HFF-Myc (cell line): ENCODE data around the gene SLC25A1.

ENCODE experiments used
- DNase-seq: peaks from one replicate; pipeline ENCODE4 v3.0.0-alpha.2; 2011; ENCODE audit warnings: low read depth; ENCODE audit errors: extremely low read depth
- H3K4me3 ChIP-seq: replicated peaks from 2 replicates; pipeline ENCODE4 v1.5.1; 2011; ENCODE audit warnings: low read depth, mild to moderate bottlenecking, control low read depth, low read length
- TF ChIP-seq, protein P1 (sequence below): IDR thresholded peaks from 2 replicates; pipeline ENCODE4 v1.5.1; 2012; ENCODE audit warnings: mild to moderate bottlenecking, low read depth, low read length, control low read depth; ENCODE audit errors: missing control alignments

SLC25A1 gene

DNA sequence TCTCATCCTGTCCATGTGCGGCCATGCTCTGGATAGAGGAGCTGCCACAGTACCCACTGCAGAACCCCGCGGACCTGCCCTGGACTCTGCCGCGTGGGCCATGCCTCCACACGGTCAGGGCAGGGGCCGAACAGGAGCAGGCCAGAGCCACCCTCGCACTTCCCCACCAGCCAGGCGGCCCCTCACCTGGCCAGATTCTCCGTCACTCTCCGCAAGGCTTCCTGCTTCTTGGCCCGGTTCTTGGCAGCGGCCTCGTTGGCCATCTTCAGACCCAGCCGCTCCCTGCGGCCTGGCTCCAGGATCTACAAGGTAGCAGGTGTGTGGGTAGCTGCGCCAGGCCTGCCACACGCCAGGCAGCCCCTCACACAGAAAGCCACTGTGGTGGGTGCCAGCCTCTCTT lies 43.7 kb downstream of the SLC25A1 start:
- no peak for DNase-seq

DNA sequence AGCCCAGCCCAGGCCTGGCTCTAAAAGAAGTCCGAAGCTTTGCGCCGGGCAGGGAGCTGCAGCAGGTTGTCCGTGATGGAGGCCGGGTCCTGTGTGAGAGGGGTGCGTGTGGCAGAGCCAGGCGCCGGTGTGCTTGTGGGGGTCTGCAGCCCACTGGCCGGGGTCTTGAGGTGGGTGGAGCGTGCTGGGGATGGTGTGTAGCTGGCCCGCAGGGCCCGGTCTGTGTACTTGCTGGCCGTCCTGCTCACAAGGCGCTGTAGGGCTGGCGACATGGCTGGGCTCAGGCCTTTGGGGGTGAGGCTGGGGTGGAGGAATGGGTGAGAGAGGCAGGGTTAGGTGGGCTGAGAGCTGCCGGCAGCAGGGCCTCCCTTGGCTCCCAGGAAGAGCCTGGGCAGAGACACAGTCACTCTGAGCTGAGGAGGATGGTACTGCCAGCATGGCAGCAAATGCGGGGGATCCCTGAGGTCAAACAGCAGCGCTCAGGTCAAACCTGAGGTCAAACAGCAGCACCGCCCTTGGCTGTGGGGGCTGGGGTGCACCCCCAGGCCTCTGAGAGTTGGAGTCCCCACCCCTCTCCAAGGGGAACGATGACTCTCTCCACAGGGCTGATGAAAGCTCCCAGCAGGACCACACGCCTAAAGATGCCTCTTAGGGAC lies 44.2 kb downstream of the SLC25A1 start:
- H3K4me3 ChIP-seq: no peak overlapping the region
- TF ChIP-seq, protein P1, sequence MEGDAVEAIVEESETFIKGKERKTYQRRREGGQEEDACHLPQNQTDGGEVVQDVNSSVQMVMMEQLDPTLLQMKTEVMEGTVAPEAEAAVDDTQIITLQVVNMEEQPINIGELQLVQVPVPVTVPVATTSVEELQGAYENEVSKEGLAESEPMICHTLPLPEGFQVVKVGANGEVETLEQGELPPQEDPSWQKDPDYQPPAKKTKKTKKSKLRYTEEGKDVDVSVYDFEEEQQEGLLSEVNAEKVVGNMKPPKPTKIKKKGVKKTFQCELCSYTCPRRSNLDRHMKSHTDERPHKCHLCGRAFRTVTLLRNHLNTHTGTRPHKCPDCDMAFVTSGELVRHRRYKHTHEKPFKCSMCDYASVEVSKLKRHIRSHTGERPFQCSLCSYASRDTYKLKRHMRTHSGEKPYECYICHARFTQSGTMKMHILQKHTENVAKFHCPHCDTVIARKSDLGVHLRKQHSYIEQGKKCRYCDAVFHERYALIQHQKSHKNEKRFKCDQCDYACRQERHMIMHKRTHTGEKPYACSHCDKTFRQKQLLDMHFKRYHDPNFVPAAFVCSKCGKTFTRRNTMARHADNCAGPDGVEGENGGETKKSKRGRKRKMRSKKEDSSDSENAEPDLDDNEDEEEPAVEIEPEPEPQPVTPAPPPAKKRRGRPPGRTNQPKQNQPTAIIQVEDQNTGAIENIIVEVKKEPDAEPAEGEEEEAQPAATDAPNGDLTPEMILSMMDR: no peak
- DNase-seq: no peak

More for the DNA sequence above, 43.7 kb downstream of the SLC25A1 start:
- H3K4me3 ChIP-seq: no peak overlapping the region
- TF ChIP-seq, protein P1: no peak

DNA sequence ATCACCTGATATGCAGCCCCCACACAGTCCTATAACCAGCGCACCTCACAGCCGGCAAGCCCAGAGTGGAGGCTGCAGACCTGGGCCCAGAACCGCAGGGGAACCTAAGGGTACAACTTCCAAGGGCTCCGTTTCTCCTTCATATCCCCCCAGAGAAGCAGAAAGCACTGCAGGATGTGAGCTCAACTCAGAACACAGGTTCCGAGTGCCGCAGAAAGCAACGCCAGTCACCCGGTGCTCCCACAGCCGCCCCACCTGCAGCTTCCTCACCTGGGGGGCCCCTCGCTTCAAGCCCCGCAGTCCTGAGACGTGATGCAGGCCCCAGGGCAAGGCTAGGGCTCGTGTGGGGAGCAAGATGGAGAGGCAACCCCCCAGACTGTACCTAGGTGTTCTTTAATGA lies 45.0 kb downstream of the SLC25A1 start:
- no peak overlapping the region for H3K4me3 ChIP-seq
- DNase-seq: no peak
- TF ChIP-seq, protein P1: no peak

DNA sequence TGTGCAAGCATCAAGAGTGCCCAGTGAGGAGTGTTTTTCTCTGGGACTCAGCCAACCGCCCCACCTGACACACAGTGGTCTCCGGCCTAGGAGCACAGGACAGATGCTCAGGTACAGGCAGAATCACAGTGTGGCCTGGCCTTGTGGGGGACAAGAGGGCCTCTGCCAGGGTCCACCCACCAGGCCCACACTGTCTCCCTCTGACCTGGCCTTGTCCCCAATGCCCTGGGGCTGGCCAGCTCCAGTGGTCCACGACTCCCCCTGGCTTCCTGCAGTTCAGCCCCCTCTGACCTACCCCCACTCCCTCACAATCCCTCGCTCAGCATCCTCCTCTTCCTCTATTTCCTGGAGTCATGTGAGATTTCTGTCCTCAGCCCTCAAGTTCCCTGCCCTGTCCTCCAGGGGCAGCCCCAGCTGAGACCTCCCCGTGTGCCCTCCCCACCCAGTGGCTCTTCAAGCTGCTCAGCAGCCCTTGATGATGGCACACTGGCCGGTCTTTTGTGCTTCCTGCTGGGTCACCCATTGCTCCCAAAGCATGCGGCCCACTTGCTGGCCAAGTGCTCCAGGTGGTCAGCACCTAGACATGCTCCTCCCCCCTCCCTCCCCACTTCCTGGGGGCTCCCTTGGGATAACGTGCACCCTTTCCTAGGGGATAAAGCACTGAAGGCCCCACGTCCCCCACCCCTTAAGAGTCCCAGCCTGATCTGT lies 45.7 kb downstream of the SLC25A1 start:
- no peak for DNase-seq
- TF ChIP-seq, protein P1: no peak
- H3K4me3 ChIP-seq: no peak overlapping the region

DNA sequence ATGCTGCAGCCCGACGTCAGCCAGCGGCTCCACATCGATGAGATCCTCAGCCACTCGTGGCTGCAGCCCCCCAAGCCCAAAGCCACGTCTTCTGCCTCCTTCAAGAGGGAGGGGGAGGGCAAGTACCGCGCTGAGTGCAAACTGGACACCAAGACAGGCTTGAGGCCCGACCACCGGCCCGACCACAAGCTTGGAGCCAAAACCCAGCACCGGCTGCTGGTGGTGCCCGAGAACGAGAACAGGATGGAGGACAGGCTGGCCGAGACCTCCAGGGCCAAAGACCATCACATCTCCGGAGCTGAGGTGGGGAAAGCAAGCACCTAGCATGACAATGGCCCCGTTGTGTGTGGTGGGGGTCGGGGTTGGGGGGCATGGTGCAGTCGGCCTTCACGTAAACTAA lies 46.4 kb downstream of the SLC25A1 start:
- H3K4me3 ChIP-seq: no peak overlapping the region
- DNase-seq: no peak
- TF ChIP-seq, protein P1: no peak

DNA sequence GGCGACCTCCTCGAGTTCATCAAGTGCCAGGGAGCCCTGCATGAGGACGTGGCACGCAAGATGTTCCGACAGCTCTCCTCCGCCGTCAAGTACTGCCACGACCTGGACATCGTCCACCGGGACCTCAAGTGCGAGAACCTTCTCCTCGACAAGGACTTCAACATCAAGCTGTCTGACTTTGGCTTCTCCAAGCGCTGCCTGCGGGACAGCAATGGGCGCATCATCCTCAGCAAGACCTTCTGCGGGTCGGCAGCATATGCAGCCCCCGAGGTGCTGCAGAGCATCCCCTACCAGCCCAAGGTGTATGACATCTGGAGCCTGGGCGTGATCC lies 46.9 kb downstream of the SLC25A1 start:
- no peak overlapping the region for H3K4me3 ChIP-seq
- no peak for DNase-seq
- TF ChIP-seq, protein P1: no peak
